ENCODE measurements around the gene AK1.

DNA sequence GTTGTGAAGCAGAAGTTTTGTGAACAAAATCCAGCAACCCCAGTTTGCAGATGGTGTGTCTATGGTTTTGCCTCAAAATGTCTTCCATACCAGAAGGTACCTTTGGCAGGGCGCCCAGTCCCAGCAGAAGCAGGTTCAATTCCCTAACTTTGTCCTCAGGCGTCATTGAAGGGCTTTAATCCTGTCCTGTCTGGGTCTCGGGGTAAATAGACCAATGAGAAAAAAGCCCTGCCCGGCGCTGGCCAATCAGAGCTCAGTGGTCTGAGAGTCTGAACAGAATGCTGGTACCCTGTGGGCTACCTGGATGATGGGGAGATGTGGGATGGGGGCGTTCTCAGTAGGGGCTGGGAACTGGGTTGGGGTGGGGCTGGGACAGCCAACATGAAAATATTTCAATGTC is 45.6 kb upstream of the AK1 start:
- TF ChIP-seq POLR2A (IDR thresholded peaks at IDR 0.05; ENCODE audit: low read length) (no peak), GATA1 (IDR thresholded peaks at IDR 0.05; ENCODE audit: low read depth, low read length) (no peak)

All from erythroblast (primary cell).